Endodermal cell (in vitro differentiated cells): ENCODE results near the gene RAB31. TPM values are rescaled to one million over a fixed set of nuclear protein-coding genes. Genes with fewer than 3 reads are reported as not detected.

Experiments used
- DNase-seq: peaks from one replicate; pipeline ENCODE4 v3.0.0-alpha.2; 2017
- H3K27ac ChIP-seq: 2 replicates; pipeline ENCODE4 v1.5.1; 2013; ENCODE audit warnings: mild to moderate bottlenecking, low read depth, low read length, moderate library complexity
- H3K27me3 ChIP-seq: 2 replicates; pipeline ENCODE4 v1.6.1; 2013; ENCODE audit warnings: mild to moderate bottlenecking, low read length, moderate library complexity; ENCODE audit not compliant: insufficient read depth, control insufficient read depth, poor library complexity, severe bottlenecking
- H3K36me3 ChIP-seq: 2 replicates; pipeline ENCODE4 v1.7.0; 2013; ENCODE audit warnings: mild to moderate bottlenecking, low read length, moderate library complexity; ENCODE audit not compliant: control insufficient read depth, insufficient read depth
- H3K4me1 ChIP-seq: one replicate; pipeline ENCODE4 v1.7.0; 2013; ENCODE audit warnings: low read length; ENCODE audit not compliant: control insufficient read depth, insufficient read depth
- H3K4me3 ChIP-seq: 2 replicates; pipeline ENCODE4 v1.5.1; 2013; ENCODE audit warnings: mild to moderate bottlenecking, low read length, moderate library complexity
- H3K9ac ChIP-seq: 2 replicates; pipeline ENCODE4 v1.6.1; 2013; ENCODE audit warnings: mild to moderate bottlenecking, low read length, moderate library complexity; ENCODE audit not compliant: poor library complexity, severe bottlenecking; ENCODE audit errors: extremely low read depth
- H3K9me3 ChIP-seq: 2 replicates; pipeline ENCODE4 v1.6.1; 2013; ENCODE audit warnings: mild to moderate bottlenecking, low read length, moderate library complexity; ENCODE audit not compliant: control insufficient read depth
- H3K27ac Mint-ChIP-seq: 2 replicates; pipeline ENCODE4 v1.8.0; 2020; ENCODE audit warnings: mixed read lengths
- H3K27me3 Mint-ChIP-seq: 2 replicates; pipeline ENCODE4 v1.8.0; 2021; ENCODE audit warnings: mild to moderate bottlenecking, mixed read lengths; ENCODE audit not compliant: insufficient read depth
- H3K36me3 Mint-ChIP-seq: 2 replicates; pipeline ENCODE4 v1.8.0; 2020; ENCODE audit warnings: low read depth, mixed read lengths
- H3K4me1 Mint-ChIP-seq: 2 replicates; pipeline ENCODE4 v1.8.0; 2020; ENCODE audit warnings: mixed read lengths
- H3K4me3 Mint-ChIP-seq: 2 replicates; pipeline ENCODE4 v1.8.0; 2020; ENCODE audit warnings: mild to moderate bottlenecking, moderate library complexity, mixed read lengths
- H3K9me3 Mint-ChIP-seq: 2 replicates; pipeline ENCODE4 v1.8.0; 2020; ENCODE audit warnings: mild to moderate bottlenecking, mixed read lengths
- WGBS, 2 experiments: methylation state at CpG; one replicate each; pipeline versions ENCODE4 v1.1.5 to v1.1.7; 2013; ENCODE audit warnings: missing lambda C conversion rate in 2 of 2, mixed read lengths in 1 of 2; ENCODE audit not compliant: insufficient coverage in 1 of 2, insufficient read length in 1 of 2; 5-methylcytosine and 5-hydroxymethylcytosine counted together
- total RNA-seq, 2 donors: library from RNA; stranded (reverse); fragmentation: NEBNext Ultra II Directional in 1 of 2; extraction: Animal tissue kit (Norgen Biotek cat#: 25700) in 1 of 2; gene quantifications; 2 replicates in 1 of 2; 3 replicates in 1 of 2; pipeline ENCODE4 v1.2.1, GENCODE V29; 2021
- TF ChIP-seq, protein P1 (sequence below): fragments of 200-600 bp; sonication (generic); conservative IDR thresholded peaks from 2 replicates; pipeline ENCODE4 v1.5.0; 2021; ENCODE audit warnings: antibody characterized with exemption, mild to moderate bottlenecking

The RAB31 gene
- total RNA-seq, 2 donors from 2014 or later: 11.7 to 20.3 TPM

DNA sequence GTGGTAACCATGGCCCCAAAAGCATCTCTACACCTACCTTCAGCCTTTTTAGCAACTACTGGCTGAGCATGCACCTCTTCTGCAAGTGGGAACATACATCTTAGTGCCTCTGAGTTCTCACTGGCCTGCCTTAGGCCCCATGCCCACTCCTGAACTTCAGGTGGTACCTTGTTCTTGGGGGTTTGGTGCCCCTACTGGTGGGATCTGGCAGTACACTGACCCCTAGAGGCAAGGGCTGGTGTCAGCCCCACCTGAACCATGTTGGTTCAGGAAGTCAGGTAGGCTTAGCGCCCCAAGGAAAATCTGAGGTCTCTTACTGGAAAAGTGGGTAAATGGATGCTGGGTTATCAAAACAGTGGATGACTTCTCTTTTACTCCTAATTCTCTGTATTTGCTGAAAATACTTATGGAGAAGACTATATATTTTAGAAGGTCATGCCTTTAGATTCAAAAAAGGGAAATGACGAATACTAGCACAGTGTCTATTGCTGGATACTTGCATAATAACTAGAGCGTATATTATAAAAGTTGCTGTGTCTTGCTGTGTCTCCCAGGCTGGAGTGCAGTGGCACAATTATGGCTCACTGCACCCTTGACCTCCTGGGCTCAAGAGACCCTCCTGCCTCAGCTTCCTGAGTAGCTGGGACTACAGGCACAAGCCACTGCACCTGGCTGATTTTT lies 84.6 kb downstream of the RAB31 start:
- no peaks in the 10 kb centered on the region for H3K9me3 ChIP-seq
- TF ChIP-seq, protein P1, sequence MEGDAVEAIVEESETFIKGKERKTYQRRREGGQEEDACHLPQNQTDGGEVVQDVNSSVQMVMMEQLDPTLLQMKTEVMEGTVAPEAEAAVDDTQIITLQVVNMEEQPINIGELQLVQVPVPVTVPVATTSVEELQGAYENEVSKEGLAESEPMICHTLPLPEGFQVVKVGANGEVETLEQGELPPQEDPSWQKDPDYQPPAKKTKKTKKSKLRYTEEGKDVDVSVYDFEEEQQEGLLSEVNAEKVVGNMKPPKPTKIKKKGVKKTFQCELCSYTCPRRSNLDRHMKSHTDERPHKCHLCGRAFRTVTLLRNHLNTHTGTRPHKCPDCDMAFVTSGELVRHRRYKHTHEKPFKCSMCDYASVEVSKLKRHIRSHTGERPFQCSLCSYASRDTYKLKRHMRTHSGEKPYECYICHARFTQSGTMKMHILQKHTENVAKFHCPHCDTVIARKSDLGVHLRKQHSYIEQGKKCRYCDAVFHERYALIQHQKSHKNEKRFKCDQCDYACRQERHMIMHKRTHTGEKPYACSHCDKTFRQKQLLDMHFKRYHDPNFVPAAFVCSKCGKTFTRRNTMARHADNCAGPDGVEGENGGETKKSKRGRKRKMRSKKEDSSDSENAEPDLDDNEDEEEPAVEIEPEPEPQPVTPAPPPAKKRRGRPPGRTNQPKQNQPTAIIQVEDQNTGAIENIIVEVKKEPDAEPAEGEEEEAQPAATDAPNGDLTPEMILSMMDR: peak; percentile 95
- no peaks in the 10 kb centered on the region for H3K27me3 ChIP-seq
- Mint-ChIP-seq H3K36me3 (peaks cover 12% of the 10 kb centered on the region), H3K27me3 (no peaks in the 10 kb centered on the region), H3K4me1 (no peaks in the 10 kb centered on the region), H3K4me3 (no peak overlapping the region), H3K27ac (no peak overlapping the region), H3K9me3 (peaks cover 5% of the 10 kb centered on the region)
- H3K27ac ChIP-seq: no peak overlapping the region
- H3K36me3 ChIP-seq: no peaks in the 10 kb centered on the region
- no peak overlapping the region for H3K4me3 ChIP-seq
- no peaks in the 10 kb centered on the region for H3K4me1 ChIP-seq
- WGBS, 2 experiments: 97 to 100% methylated on average over 2 to 3 of the region's 3 CpGs
- no peak overlapping the region for H3K9ac ChIP-seq
- peak; percentile 90 for DNase-seq

DNA sequence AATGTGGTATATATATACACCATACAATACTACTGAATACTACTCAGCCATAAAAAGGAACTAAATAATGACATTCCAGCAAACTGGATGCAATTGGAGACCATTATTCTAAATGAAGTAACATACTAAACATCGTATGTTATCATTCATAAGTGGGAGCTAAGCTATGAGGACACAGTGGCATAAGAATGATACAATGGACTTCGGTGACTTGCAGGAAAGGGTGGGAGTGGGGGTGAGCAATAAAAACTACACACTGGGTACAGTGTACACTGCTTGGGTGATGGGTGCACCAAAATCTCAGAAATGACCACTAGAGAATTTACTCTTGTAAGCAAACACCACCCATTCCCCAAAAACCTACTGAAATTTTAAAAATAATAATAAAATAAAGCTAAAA lies 87.9 kb downstream of the RAB31 start:
- no peaks in the 10 kb centered on the region for H3K36me3 ChIP-seq
- no peaks in the 10 kb centered on the region for H3K4me1 ChIP-seq
- Mint-ChIP-seq H3K36me3 (peaks cover 10% of the 10 kb centered on the region), H3K4me3 (no peak overlapping the region), H3K4me1 (no peaks in the 10 kb centered on the region), H3K9me3 (no peaks in the 10 kb centered on the region), H3K27me3 (no peaks in the 10 kb centered on the region), H3K27ac (no peak overlapping the region)
- no peaks in the 10 kb centered on the region for H3K27me3 ChIP-seq
- no peak overlapping the region for H3K9ac ChIP-seq
- 92 to 93% methylated on average over 2 of the region's 2 CpGs for WGBS, 2 experiments
- H3K27ac ChIP-seq: no peak overlapping the region
- DNase-seq: no peak
- H3K9me3 ChIP-seq: no peaks in the 10 kb centered on the region
- no peak overlapping the region for H3K4me3 ChIP-seq
- TF ChIP-seq, protein P1: no peak

DNA sequence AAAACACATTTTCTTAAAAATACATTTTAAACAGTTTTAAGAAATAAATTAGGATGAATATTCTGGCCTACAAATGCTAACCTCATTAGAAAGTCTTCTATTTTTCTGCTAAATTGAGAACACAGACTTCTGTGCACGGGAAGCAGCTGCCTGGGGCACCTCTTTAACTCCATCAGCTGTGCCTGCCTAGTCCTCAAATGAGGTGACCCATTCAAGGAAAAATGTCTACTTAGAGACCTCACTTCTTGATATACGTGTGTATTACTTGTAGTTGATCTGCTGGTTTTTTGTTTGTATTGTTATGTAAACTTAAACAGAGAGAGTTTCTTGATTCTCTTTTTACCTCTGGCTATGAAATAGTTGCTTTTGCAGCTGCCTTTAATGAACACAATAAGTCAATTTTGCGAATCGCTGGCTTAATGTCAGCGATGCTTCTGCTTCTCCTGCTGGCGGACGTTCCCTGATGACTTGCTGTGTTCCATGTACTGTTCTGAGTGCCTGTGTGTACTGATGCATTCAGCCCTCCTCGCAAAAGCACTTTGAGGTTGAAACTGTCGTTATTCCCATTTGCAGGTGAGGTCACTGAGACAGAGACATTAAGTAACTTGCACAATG lies 88.9 kb downstream of the RAB31 start:
- Mint-ChIP-seq H3K4me1 (no peaks in the 10 kb centered on the region), H3K27me3 (no peaks in the 10 kb centered on the region), H3K36me3 (peaks cover 10% of the 10 kb centered on the region), H3K27ac (no peak overlapping the region), H3K4me3 (no peak overlapping the region), H3K9me3 (no peaks in the 10 kb centered on the region)
- 90 to 92% methylated on average over 8 to 9 of the region's 9 CpGs for WGBS, 2 experiments
- no peak for DNase-seq
- no peaks in the 10 kb centered on the region for H3K9me3 ChIP-seq
- H3K36me3 ChIP-seq: no peaks in the 10 kb centered on the region
- H3K4me1 ChIP-seq: no peaks in the 10 kb centered on the region
- H3K27ac ChIP-seq: peak overlapping the region; percentile 29
- TF ChIP-seq, protein P1: no peak
- no peak overlapping the region for H3K9ac ChIP-seq
- no peaks in the 10 kb centered on the region for H3K27me3 ChIP-seq
- no peak overlapping the region for H3K4me3 ChIP-seq
